OCI-LY1 (cell line): ENCODE results near the gene FOXN3.

Source experiments
- CTCF ChIP-seq: fragments of 200-600 bp; sonication (generic), shearing (Covaris generic); IDR thresholded peaks from 2 replicates; pipeline ENCODE4 v1.5.1; 2017; ENCODE audit warnings: mild to moderate bottlenecking, antibody characterized with exemption, low read length, moderate library complexity, mixed read lengths
- EZH2 ChIP-seq: fragments of 200-600 bp; sonication (generic), shearing (Covaris generic); IDR thresholded peaks from 2 replicates; pipeline ENCODE4 v1.8.0; 2017; ENCODE audit warnings: borderline replicate concordance, mixed run types, mild to moderate bottlenecking, antibody characterized with exemption, low read length, moderate library complexity, mixed read lengths

- no peak for TF ChIP-seq CTCF
- TF ChIP-seq EZH2 = no peak
Observed at GRCh38 chr14:89114109-89114508, 302.9 kb downstream of the FOXN3 start.
